Large intestine (tissue), 3 donors: ENCODE data around the gene DPYSL4. TPM values are rescaled to one million over a fixed set of nuclear protein-coding genes. Genes with fewer than 3 reads are reported as not detected.

Experiments
- DNase-seq, 2 donors: peaks; one replicate each; pipeline versions ENCODE4 v3.0.0 to v3.0.0-alpha.2; 2013
- H3K27ac ChIP-seq: one replicate; pipeline ENCODE4 v1.5.1; 2013; ENCODE audit warnings: low read length
- H3K27me3 ChIP-seq: 2 replicates; pipeline ENCODE4 v1.6.1; 2013; ENCODE audit warnings: low read length; ENCODE audit not compliant: control insufficient read depth, insufficient read depth
- H3K36me3 ChIP-seq: 2 replicates; pipeline ENCODE4 v1.6.1; 2013; ENCODE audit warnings: low read length; ENCODE audit not compliant: control insufficient read depth, insufficient read depth
- H3K4me1 ChIP-seq: one replicate; pipeline ENCODE4 v1.6.1; 2013; ENCODE audit warnings: low read length; ENCODE audit not compliant: control insufficient read depth, insufficient read depth
- H3K4me3 ChIP-seq: one replicate; pipeline ENCODE4 v1.5.1; 2013; ENCODE audit warnings: low read length
- H3K9me3 ChIP-seq: one replicate; pipeline ENCODE4 v1.6.1; 2013; ENCODE audit warnings: mild to moderate bottlenecking, low read depth, low read length, moderate library complexity; ENCODE audit not compliant: control insufficient read depth
- WGBS: methylation state at CpG from one replicate; pipeline ENCODE4 v1.1.5; 2013; ENCODE audit warnings: low lambda C conversion rate; ENCODE audit not compliant: insufficient coverage; 5-methylcytosine and 5-hydroxymethylcytosine counted together
- polyA plus RNA-seq: library from polyadenylated mRNA; unstranded; fragments of 120-200 nt; gene quantifications from one replicate; pipeline ENCODE4 v1.2.1, GENCODE V29; 2013

The DPYSL4 gene
- polyA plus RNA-seq, 1 donor = 4.6 TPM

GRCh38 chr10:132203256-132204077, 16.7 kb downstream of the DPYSL4 start:
- Histone ChIP-seq H3K36me3 (no peaks in the 10 kb centered on the region), H3K4me3 (no peak overlapping the region)
- WGBS = no CpG with 5 or more reads among the region's 34 CpGs

DNA sequence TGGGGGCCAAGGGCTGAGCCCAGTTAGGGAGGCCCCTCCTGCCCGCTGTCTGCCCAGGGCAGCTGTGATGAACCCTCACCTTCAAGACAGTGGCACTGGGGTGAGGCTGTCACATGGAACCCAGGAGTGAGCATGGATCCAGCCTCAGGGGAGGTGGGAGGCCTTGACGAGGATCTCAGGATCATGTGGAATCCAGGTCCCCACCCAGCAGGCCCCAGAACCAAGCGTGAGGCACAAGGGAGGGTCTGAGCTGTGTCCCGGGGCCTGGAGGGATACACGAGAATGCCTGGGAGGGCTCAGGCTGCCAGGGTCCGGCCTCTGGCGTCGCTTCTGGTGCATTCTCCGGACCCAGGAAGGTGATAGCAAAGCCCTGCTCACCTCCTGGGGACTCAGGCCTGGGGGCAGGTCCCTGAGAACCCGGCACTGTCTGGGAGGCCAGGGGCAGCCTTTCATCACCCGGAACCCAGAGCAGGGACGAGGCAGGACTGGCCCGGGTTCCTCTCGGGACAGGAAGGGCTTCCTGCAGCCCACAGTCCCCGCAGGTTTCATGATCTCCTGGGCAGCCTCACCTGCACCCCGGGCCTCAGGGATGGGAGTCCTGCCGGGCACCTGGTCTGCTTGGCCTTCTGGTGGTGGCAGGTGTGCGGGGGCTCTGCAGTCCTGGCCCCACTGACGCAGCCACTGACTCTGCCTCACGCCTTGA, 17.5 kb downstream of the DPYSL4 start:
- no peaks in the 10 kb centered on the region for H3K9me3 ChIP-seq
- no peaks in the 10 kb centered on the region for H3K36me3 ChIP-seq
- H3K4me1 ChIP-seq = no peaks in the 10 kb centered on the region
- no peak overlapping the region for H3K27ac ChIP-seq
- no CpG with 5 or more reads among the region's 20 CpGs for WGBS
- no peak for DNase-seq
- H3K27me3 ChIP-seq = no peaks in the 10 kb centered on the region
- no peak overlapping the region for H3K4me3 ChIP-seq

More at GRCh38 chr10:132203256-132204077, 16.7 kb downstream of the DPYSL4 start:
- H3K4me1 ChIP-seq = no peaks in the 10 kb centered on the region
- H3K27ac ChIP-seq = no peak overlapping the region
- H3K27me3 ChIP-seq = no peaks in the 10 kb centered on the region
- no peak for DNase-seq
- no peaks in the 10 kb centered on the region for H3K9me3 ChIP-seq

DNA sequence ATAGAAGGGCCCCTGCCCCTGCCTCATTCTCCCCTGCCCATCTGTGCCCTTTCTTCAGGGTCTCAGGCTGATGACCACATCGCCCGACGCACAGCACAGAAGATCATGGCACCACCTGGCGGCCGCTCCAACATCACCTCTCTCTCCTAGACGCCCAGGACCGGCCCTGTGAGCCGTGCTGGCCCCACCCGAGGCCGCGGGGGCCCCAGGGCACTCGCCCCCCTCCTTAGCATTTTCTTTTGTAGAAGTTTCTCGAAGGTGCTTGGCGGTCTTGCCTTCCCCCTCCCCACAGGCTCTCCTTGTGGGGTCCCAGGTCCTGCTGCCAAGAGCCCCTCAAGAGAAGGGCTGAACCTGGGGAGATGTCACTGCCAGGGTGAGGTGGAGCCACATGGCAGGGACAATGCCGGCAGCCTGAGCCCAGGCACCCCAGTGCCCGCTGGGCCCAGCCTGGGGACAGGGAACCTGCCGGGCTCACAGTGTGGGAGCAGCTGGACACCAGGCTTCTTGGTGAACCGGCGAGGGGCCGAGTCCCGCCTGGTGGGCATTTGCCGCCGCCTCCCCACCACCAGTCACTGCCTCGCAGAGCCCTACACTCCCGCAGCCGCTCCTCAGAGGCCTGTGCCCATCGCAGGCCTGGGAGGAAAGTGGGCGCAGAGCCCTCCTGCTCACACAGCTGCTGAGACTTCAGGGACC, 18.2 kb downstream of the DPYSL4 start:
- no CpG with 5 or more reads among the region's 28 CpGs for WGBS
- no peak overlapping the region for H3K27ac ChIP-seq
- no peaks in the 10 kb centered on the region for H3K36me3 ChIP-seq
- no peaks in the 10 kb centered on the region for H3K9me3 ChIP-seq
- DNase-seq = no peak
- H3K27me3 ChIP-seq = no peaks in the 10 kb centered on the region
- H3K4me1 ChIP-seq = no peaks in the 10 kb centered on the region
- no peak overlapping the region for H3K4me3 ChIP-seq

DNA sequence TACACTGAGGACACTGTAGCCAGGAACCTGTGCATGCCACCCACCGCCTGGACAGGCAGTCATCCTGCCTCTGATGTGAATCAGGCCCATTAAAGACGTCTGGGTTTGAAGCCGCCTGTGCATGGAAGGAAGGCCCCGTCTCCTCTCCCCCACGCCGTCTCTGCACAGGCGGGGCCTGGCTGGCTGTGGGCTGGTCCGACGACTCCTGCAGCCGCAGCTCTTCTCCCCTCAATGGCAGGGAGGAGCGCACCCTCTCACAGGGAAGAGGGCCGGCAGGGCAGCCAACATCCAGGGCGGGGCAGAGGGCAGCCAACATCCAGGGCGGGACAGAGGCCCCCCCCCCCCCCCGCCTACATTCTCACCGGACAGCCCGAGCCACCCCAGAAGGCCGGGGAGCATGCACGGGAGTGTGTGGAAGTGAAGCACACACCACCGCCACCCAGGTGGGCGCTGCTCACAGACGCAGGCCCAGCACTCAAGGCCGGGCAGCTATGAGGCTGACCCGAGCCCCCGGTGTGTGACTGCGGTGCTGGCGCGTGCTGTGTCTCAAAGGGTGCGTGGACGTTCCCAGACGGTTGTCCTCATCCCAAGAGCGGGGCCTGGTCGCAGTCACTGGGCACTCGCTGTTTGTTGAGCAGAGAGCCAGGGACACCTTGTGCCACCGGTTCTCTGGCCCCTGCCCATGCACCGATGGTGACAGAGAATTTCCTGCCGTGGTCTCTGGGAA, 19.1 kb downstream of the DPYSL4 start:
- H3K9me3 ChIP-seq = no peaks in the 10 kb centered on the region
- no CpG with 5 or more reads among the region's 37 CpGs for WGBS
- H3K27me3 ChIP-seq = no peaks in the 10 kb centered on the region
- no peak overlapping the region for H3K4me3 ChIP-seq
- H3K27ac ChIP-seq = no peak overlapping the region
- H3K4me1 ChIP-seq = no peaks in the 10 kb centered on the region
- no peaks in the 10 kb centered on the region for H3K36me3 ChIP-seq
- no peak for DNase-seq

- Histone ChIP-seq H3K4me1 (no peaks in the 10 kb centered on the region), H3K27ac (no peak overlapping the region), H3K4me3 (no peak overlapping the region), H3K9me3 (no peaks in the 10 kb centered on the region), H3K27me3 (no peaks in the 10 kb centered on the region), H3K36me3 (no peaks in the 10 kb centered on the region)
- DNase-seq = no peak
- no CpG with 5 or more reads among the region's 11 CpGs for whole genome bisulfite sequencing
Measured at GRCh38 chr10:132206377-132206745, 19.6 kb downstream of the DPYSL4 start.

DNA sequence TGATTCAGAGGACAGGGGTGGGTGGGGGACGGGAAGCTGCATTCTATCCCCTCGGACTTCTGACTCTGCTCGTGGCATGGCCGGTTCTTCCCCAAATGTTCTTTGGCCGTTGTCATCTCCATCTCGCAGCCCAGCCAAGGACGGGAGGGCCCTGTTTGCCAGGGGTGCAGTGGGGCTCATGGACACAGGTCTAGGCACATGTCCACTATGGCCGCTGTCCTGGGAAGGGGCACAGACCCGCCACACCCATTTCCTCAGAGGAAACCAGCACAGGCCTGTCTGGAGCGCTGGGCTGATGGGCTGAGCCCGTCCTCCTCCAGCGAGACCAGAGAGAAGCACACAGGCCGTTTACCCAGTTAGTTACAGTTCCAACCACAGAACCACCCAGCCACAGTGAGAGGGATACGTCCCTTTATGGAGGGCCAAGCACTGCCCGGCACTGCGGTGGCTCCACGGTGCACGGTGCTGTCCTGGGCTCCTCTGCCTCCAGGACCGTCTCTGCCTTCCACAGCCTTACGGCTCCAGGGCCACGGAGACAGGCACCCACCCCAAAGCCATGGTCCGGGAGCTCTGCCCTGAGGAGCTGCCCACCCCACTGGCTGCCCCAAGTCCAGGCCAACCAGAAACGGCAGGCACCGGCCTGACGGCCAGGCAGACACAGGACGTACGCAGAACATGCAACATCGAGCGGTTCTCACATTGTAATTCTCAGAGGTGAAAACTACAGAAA, 20.2 kb downstream of the DPYSL4 start:
- H3K27ac ChIP-seq = no peak overlapping the region
- no peaks in the 10 kb centered on the region for H3K9me3 ChIP-seq
- no peak for DNase-seq
- H3K4me3 ChIP-seq = no peak overlapping the region
- no peaks in the 10 kb centered on the region for H3K36me3 ChIP-seq
- H3K4me1 ChIP-seq = no peaks in the 10 kb centered on the region
- H3K27me3 ChIP-seq = no peaks in the 10 kb centered on the region
- no CpG with 5 or more reads among the region's 29 CpGs for WGBS

DNA sequence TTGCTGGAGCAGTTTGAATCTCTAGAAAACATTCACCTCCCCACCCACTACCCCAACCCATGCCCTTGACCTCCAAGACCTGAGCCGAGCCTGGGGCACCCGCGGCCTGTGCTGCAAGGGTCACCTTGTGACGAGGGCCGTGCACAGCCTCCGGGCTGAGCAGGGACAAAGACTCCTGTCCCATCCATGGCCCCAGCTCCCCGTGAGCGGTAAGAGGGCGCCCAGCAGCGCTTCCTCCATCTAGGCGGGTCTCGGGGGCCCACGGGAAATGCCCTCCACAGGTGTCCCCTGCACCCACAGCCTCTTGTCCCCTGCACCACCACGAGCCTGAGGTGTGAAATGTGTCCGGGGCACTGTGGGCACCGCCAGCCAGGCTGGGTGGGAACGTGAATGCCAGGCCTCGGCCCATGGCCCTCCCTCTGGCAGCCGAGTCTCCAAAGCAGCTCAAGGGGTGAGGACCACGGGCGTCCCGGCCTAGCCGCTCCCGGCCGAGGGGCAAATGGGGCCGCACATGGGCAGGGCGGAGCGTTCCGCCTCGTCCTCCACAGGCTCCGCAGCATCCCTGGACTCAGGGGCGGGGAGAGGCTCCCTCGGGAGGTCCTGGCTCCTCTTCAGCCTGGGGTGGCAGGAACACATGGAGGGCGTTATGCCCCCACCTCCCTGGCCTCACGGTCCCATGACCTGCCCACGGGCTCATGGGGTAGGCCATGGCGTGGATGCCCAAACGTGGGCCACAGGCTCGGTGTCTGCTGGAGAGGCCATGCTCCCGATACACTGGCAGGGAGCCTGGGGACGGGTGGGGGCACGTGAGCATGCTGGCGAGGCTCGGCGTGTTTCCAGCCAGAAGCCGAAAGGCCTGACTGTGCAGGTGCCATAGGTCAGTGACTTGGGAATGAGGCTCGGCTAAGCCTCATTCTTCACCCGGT, 21.1 kb downstream of the DPYSL4 start:
- Histone ChIP-seq H3K9me3 (no peaks in the 10 kb centered on the region), H3K27ac (no peak overlapping the region), H3K4me1 (no peaks in the 10 kb centered on the region), H3K27me3 (no peaks in the 10 kb centered on the region), H3K4me3 (no peak overlapping the region), H3K36me3 (no peaks in the 10 kb centered on the region)
- WGBS = no CpG with 5 or more reads among the region's 48 CpGs
- DNase-seq = no peak

DNA sequence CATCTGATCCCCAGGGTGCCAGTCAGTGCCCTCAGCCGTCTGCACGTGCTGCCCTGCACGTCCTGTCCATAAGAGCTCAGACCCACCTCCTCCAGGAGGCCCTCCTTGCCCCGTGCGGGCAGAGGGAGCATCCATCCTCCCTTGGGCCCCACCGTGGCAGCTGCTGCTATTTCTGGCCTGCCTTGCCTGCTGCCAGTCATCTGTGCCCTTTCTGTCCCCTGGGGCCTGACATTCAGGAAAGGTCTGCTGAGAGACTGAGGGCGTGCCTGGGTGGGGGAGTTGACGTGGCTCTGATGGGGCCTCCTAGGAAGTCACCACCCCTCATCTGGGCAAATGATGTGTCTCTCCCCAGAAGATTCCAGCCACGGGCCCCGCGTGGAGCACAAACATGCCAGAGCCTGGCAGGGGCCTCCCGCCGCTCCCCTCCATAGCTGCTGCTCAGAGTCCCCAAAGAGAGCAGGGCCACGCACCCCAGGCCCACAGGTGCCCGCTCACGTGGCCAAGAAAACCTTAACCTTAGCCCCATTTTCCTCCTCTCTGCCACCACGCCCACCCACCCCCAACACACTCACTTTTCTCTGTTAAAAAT, 21.8 kb downstream of the DPYSL4 start:
- no CpG with 5 or more reads among the region's 17 CpGs for WGBS
- Histone ChIP-seq H3K36me3 (no peaks in the 10 kb centered on the region), H3K9me3 (no peaks in the 10 kb centered on the region), H3K4me1 (no peaks in the 10 kb centered on the region), H3K27me3 (no peaks in the 10 kb centered on the region), H3K27ac (no peak overlapping the region), H3K4me3 (no peak overlapping the region)
- no peak for DNase-seq

DNA sequence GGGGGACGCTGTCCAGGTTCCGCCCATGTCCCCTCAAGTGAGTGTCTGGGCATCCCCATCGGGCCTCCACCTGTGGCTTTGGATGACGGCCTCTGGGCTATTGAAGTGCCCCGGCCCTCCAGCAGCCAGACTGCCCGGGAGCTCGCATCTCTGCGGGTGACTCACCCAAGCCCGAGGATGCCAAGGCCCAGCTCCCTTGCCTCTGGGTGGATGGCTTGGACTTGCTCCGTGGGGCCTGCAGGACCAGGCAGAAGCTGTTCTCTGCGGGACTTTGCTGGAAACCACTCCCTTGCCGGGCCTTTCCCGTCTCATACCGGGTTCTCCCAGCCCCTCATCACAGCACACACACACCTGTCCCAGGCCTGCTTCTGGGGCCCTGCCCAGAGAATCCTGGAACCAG, 22.4 kb downstream of the DPYSL4 start:
- 83% methylated on average over 1 of the region's 14 CpGs for WGBS
- H3K27me3 ChIP-seq = no peaks in the 10 kb centered on the region
- no peaks in the 10 kb centered on the region for H3K4me1 ChIP-seq
- no peaks in the 10 kb centered on the region for H3K36me3 ChIP-seq
- no peaks in the 10 kb centered on the region for H3K9me3 ChIP-seq
- no peak for DNase-seq
- H3K27ac ChIP-seq = no peak overlapping the region
- H3K4me3 ChIP-seq = no peak overlapping the region
